ENCODE measurements around the gene ARHGEF16. TPM values are rescaled to one million over a fixed set of nuclear protein-coding genes. Genes with fewer than 3 reads are reported as not detected.

Gene ARHGEF16
- polyA plus RNA-seq, 1 of the 3 experiments (the other 2 are of a cell fraction): 0.18 TPM

GRCh38 chr1:3523980-3524379 lies 69.5 kb downstream of the ARHGEF16 start:
- no peaks in the 10 kb centered on the region for H3K9me3 ChIP-seq
- no peak overlapping the region; a peak in 1 of 4 replicates for H3K27ac ChIP-seq (ENCODE audit: low read depth in 2 of 2, low read length in 1 of 2)
- H3K4me2 ChIP-seq: no peak overlapping the region
- no peak overlapping the region for H3K9ac ChIP-seq
- H3K27me3 ChIP-seq (ENCODE audit: insufficient read depth): no peaks in the 10 kb centered on the region
- ChIA-PET CTCF (interaction anchor here (1.0 to 2.3 kb wide), 4 partner anchors 11 to 92 kb away, joined by 3 to 7 read pairs (median 3); no protein-coding TSS in a partner anchor), POLR2A (no interaction called here)
- no peak for DNase-seq
- TF ChIP-seq ELF1 (IDR thresholded peaks at IDR 0.05) (no peak), RAD21 (IDR thresholded peaks at IDR 0.05; ENCODE audit: low read length) (no peak), MAX (IDR thresholded peaks at IDR 0.05; ENCODE audit: low read depth) (no peak), TCF12 (IDR thresholded peaks at IDR 0.05) (no peak), TAF1 (IDR thresholded peaks at IDR 0.05; ENCODE audit: borderline replicate concordance, low read depth, low read length) (no peak), MEF2A (IDR thresholded peaks at IDR 0.05; ENCODE audit: borderline replicate concordance, low read depth) (no peak), POLR2AphosphoS5 (IDR thresholded peaks at IDR 0.05; ENCODE audit: low read depth, low read length) (no peak), FOXJ3 (CRISPR knock-in tag; IDR thresholded peaks at IDR 0.05) (no peak), YY1 (IDR thresholded peaks at IDR 0.05; ENCODE audit: low read depth) (no peak), JUND (IDR thresholded peaks at IDR 0.05) (no peak)
- H3K36me3 ChIP-seq (replicated peaks in 1 of 2; ENCODE audit: control insufficient read depth in 1 of 2, insufficient read depth in 2 of 2, low read length in 1 of 2): no peaks in the 10 kb centered on the region
- H2AFZ ChIP-seq (ENCODE audit: low read depth): no peak overlapping the region
- H3K9me2 ChIP-seq: no peaks in the 10 kb centered on the region
- no CpG with 5 or more reads among the region's 13 CpGs for WGBS (ENCODE audit: low lambda C conversion rate)
- no peaks in the 10 kb centered on the region for H3K79me2 ChIP-seq (ENCODE audit: insufficient read depth)
- no peaks in the 10 kb centered on the region for H4K20me1 ChIP-seq (ENCODE audit: insufficient read depth)
- peaks cover 0 to 49% of the 10 kb centered on the region in 2 experiments; a peak in 1 of 4 replicates for H3K4me1 ChIP-seq (ENCODE audit: control insufficient read depth in 1 of 2, insufficient read depth in 2 of 2, low read depth in 1 of 2, low read length in 1 of 2)
- H3K4me3 ChIP-seq (ENCODE audit: low read depth in 2 of 2, low read length in 1 of 2): no peak overlapping the region
- H3F3A ChIP-seq (replicated peaks; ENCODE audit: insufficient read depth): no peaks in the 10 kb centered on the region

- Histone ChIP-seq H3K79me2 (ENCODE audit: insufficient read depth) (peaks cover 4% of the 10 kb centered on the region; the same call in 1 of the 2 replicates), H4K20me1 (ENCODE audit: insufficient read depth) (no peaks in the 10 kb centered on the region), H2AFZ (ENCODE audit: low read depth) (no peak overlapping the region), H3K9me2 (no peaks in the 10 kb centered on the region), H3K4me1 (ENCODE audit: control insufficient read depth in 1 of 2, insufficient read depth in 2 of 2, low read depth in 1 of 2, low read length in 1 of 2) (peaks cover 0 to 50% of the 10 kb centered on the region in 2 experiments; a peak in 1 of 4 replicates), H3F3A (replicated peaks; ENCODE audit: insufficient read depth) (no peaks in the 10 kb centered on the region), H3K27me3 (ENCODE audit: insufficient read depth) (no peaks in the 10 kb centered on the region), H3K9ac (no peak overlapping the region), H3K9me3 (no peaks in the 10 kb centered on the region), H3K27ac (ENCODE audit: low read depth in 2 of 2, low read length in 1 of 2) (no peak overlapping the region; a peak in 1 of 4 replicates), H3K36me3 (replicated peaks in 1 of 2; ENCODE audit: control insufficient read depth in 1 of 2, insufficient read depth in 2 of 2, low read length in 1 of 2) (no peaks in the 10 kb centered on the region), H3K4me2 (no peak overlapping the region), H3K4me3 (ENCODE audit: low read depth in 2 of 2, low read length in 1 of 2) (no peak overlapping the region)
- ChIA-PET CTCF (interaction anchor here (1.0 to 3.1 kb wide), 9 partner anchors 7 to 94 kb away, joined by 3 to 12 read pairs (median 5); no protein-coding TSS in a partner anchor), POLR2A (no interaction called here)
- DNase-seq: no peak
- TF ChIP-seq USF1 (IDR thresholded peaks at IDR 0.05; ENCODE audit: borderline replicate concordance, low read depth): no peak
- no peak for TF ChIP-seq RCOR1 (IDR thresholded peaks at IDR 0.05; ENCODE audit: low read length)
- no peak for TF ChIP-seq MXI1 (IDR thresholded peaks at IDR 0.05; ENCODE audit: low read depth, low read length)
- TF ChIP-seq RXRA (IDR thresholded peaks at IDR 0.05; ENCODE audit: borderline replicate concordance, low read depth): no peak
- no peak for TF ChIP-seq CHD2 (IDR thresholded peaks at IDR 0.05; ENCODE audit: low read length, partially characterized antibody)
- TF ChIP-seq ELF1 (IDR thresholded peaks at IDR 0.05): no peak
- TF ChIP-seq MAX (IDR thresholded peaks at IDR 0.05; ENCODE audit: low read depth): no peak
- no peak for TF ChIP-seq TEAD4 (IDR thresholded peaks at IDR 0.05; ENCODE audit: borderline replicate concordance, insufficient read depth)
- TF ChIP-seq GABPA (IDR thresholded peaks at IDR 0.05; ENCODE audit: low read depth): no peak
- TF ChIP-seq IRF3 (IDR thresholded peaks at IDR 0.05; ENCODE audit: low read depth, low read length): no peak
- 87% methylated on average over 14 of the region's 20 CpGs for WGBS (ENCODE audit: low lambda C conversion rate)
Measured at GRCh38 chr1:3524556-3525203, 70.2 kb downstream of the ARHGEF16 start.

Measured in SK-N-SH (cell line).